HG03457 (cell line): ENCODE measurements around the gene PKDREJ.
A peak's percentile ranks its signal among the peaks of the same experiment; 100 is the strongest.
"Not testable (repeated sequence)": the region's sequence is repeated elsewhere in the genome, so short reads cannot be mapped to it uniquely, and the experiment has no call there.

Experiments used
- ATAC-seq: cut with Tn5 transposase; IDR thresholded peaks from one replicate; pipeline ENCODE4 v1.9.1; 2021; ENCODE audit warnings: moderate number of reproducible peaks; ENCODE audit not compliant: unreplicated experiment

The PKDREJ gene, protein sequence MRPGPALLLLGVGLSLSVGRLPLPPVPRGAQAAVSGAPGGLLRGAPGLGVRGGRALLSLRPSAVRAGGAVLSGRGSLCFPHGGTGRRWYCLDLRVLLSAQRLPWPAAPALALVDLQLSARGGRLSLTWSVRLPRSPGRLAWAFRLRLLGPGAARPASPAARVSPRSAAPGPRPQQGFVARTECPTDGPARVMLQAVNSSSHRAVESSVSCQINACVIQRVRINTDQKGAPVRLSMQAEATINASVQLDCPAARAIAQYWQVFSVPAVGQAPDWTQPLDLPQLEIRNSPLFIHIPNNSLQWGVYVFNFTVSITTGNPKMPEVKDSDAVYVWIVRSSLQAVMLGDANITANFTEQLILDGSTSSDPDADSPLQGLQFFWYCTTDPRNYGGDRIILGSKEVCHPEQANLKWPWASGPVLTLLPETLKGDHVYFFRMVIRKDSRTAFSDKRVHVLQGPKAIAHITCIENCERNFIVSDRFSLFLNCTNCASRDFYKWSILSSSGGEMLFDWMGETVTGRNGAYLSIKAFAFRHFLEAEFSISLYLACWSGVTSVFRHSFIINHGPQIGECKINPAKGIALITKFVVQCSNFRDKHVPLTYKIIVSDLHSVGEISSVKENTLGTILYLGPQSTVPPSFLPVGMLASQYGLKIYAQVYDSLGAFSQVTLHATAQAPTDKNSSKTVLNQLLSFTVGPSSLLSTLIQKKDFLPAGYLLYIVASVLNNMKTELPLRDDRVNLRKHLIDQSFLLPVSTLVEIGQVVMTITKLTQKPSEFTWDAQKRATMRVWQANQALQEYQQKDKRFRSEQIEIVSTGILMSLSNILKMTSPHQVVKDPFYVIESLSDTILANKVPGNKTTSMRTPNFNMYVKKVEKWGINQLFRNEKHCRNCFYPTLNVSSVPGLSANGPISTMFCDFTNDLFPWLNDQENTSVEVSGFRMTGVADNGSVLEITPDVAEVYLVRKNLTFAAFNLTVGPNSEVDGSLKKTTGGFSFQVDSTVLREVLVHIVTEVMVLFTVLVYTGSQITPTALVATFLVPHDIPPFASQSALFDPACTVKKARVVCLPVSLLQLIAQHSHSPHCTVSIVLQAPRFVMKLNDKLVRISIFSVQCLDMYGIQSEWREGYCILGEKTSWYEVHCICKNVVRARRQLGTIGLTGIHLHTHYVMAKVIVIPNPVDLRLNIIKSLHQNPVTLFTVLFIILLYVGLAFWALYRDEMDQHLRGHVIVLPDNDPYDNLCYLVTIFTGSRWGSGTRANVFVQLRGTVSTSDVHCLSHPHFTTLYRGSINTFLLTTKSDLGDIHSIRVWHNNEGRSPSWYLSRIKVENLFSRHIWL (N-terminal part only)

DNA sequence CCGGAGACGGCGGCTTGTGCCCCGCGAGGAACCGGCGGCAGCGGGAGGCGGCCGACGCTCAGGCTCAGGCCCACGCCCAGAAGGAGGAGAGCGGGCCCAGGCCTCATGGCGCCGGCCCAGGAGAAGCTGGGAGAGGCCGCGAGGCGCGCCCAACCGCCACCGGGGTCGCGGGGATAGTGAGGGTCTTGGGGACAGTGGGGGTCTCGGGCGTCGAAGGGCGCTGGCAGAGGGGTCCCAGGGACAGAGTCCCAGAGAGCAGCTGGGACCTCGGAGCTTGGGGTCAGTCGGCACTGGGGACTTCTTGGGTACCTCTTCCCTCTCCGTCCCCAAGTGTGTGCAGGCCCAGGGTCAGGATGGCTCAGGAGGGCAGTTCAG, at the start of gene PKDREJ:
Gene PKDREJ (minus strand): TSS at position 128 of the 375 bp plus-strand sequence. CDS start 21 bp downstream, at position 107.
- ATAC-seq, result no peak

GRCh38 chr22:46312848-46313247, 49.7 kb upstream of the PKDREJ start:
- not testable (repeated sequence) for ATAC-seq

GRCh38 chr22:46312056-46312455, 48.9 kb upstream of the PKDREJ start:
- ATAC-seq, result no peak

GRCh38 chr22:46309526-46310085, 46.5 kb upstream of the PKDREJ start:
- ATAC-seq, result no peak

DNA sequence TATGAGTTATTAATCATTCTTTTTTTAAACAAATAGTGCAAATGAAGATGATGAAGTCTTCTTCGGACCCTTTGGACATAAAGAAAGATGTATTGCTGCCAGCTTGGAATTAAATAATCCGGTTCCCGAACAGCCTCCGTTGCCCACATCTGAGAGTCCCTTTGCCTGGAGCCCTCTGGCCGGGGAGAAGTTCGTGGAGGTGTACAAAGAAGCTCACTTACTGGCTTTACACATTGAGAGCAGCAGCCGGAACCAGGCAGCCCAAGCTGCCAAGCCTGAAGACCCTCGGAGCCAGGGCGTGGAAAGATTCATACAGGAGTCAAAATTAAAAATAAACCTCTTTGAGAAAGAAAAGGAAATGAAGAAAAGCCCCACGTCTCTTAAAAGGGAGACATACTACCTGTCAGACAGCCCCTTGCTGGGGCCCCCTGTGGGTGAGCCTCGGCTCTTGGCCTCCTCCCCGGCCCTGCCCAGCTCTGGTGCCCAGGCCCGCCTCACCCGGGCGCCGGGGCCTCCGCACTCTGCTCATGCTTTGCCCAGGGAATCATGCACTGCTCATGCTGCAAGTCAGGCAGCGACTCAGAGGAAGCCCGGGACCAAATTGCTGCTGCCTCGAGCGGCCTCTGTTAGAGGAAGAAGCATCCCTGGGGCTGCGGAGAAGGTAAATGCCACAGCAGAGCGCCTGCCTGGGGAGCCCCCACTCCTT, 45.3 kb upstream of the PKDREJ start:
- ATAC-seq, result no peak

GRCh38 chr22:46303347-46303965, 40.3 kb upstream of the PKDREJ start:
- no peak for ATAC-seq

GRCh38 chr22:46300491-46300890, 37.3 kb upstream of the PKDREJ start:
- ATAC-seq, result no peak

GRCh38 chr22:46299101-46299500, 36.0 kb upstream of the PKDREJ start:
- ATAC-seq, result no peak

DNA sequence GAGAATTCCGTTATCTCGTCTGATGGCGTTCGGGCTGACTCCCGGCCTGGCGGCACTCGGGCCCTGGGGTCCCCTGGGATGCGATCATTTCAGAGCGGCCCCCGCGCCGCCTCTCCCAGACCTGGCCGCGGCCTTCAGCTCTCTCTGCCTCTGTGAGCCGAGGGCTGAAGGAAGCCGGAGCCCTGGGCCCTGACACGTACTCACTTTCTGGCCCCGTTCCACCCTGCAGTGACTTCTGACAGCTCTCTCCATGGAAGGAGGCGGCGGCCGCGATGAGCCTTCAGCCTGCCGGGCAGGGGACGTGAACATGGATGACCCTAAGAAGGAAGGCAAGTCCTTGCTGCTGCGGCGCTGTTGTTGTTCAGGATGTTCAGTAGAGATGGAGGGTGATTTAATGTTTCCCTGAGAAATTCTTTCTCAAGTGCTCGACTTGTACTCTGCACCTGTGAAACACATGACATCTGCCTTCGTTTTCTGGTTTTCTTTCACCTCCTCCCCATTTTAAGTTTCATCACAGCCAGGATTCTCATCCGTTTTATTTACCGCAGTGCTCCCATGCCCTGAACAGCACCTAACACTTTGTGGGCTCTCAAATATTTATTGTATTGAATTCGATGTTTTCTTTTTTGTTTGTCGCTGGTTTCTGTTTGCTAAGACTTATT, 34.1 kb upstream of the PKDREJ start:
- peak; percentile 14 for ATAC-seq

GRCh38 chr22:46296257-46297150, 33.4 kb upstream of the PKDREJ start, which contains the start of gene GTSE1:
TSS of gene GTSE1 (plus strand) at chr22:46296870. CDS start at chr22:46297401, 531 bp downstream.
- ATAC-seq, result peak; percentile 85

- no peak for ATAC-seq
Observed at GRCh38 chr22:46295277-46295971, 32.3 kb upstream of the PKDREJ start.

- ATAC-seq, result no peak
Observed at GRCh38 chr22:46294784-46295183, 31.6 kb upstream of the PKDREJ start.

DNA sequence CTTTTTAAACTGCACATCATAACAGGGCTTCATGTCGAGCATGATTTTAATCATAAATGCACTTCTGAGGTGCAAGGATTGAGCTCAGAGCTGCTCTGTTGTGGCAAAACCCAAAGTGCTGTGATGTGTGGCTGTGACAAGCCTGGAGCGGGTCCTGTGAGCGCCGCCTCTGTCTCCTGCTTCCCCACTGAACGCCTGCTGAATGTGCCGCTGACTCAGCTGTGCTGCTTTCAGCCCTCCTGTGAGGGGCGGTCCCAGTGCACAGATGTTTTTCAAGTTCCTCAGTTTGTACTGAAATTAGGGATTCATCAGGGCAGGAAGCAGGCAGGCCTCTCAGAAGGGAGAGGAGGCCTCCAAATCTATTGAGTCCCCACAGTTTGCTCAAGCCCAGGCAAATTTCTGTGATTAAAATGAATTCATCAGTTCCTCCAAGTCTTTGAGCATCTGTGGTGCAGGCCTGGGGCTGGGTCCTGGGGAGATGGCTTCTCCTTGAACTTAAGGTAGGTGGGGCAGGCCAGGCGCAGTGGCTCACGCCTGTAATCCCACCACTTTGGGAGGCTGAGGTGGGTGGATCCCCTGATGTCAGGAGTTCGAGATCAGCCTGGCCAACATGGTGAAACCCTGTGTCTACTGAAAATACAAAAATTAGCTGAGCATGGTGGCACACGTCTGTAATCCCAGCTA, 30.6 kb upstream of the PKDREJ start:
- ATAC-seq, result no peak

- no peak for ATAC-seq
Observed at GRCh38 chr22:46292732-46293131, 29.6 kb upstream of the PKDREJ start.

GRCh38 chr22:46292173-46292572, 29.0 kb upstream of the PKDREJ start:
- ATAC-seq, result no peak

- ATAC-seq, result no peak
Observed at GRCh38 chr22:46290843-46291785, 28.0 kb upstream of the PKDREJ start.
